KMS-11 (cell line): ENCODE results near the gene GRIA4.

ENCODE experiments used
- H2AFZ ChIP-seq: fragments of 200-600 bp; sonication (generic); 2 replicates; pipeline ENCODE4 v1.6.1; 2016; ENCODE audit warnings: antibody characterized with exemption, mixed run types, low read depth
- H3K27ac ChIP-seq: fragments of 200-600 bp; sonication (generic); 2 replicates; pipeline ENCODE4 v1.6.1; 2016; ENCODE audit warnings: mild to moderate bottlenecking, mixed run types
- H3K27me3 ChIP-seq: fragments of 200-600 bp; sonication (generic); 2 replicates; pipeline ENCODE4 v1.6.1; 2017; ENCODE audit warnings: mild to moderate bottlenecking, low read depth, mixed run types, moderate library complexity; ENCODE audit not compliant: insufficient read depth
- H3K36me3 ChIP-seq: fragments of 200-600 bp; sonication (generic); 2 replicates; pipeline ENCODE4 v1.6.1; 2017; ENCODE audit warnings: mild to moderate bottlenecking, mixed run types; ENCODE audit not compliant: insufficient read depth
- H3K4me1 ChIP-seq: fragments of 200-600 bp; sonication (generic); 2 replicates; pipeline ENCODE4 v1.6.1; 2016; ENCODE audit warnings: mild to moderate bottlenecking, low read depth, mixed run types; ENCODE audit not compliant: poor library complexity, severe bottlenecking
- H3K4me2 ChIP-seq: fragments of 200-600 bp; sonication (generic); 2 replicates; pipeline ENCODE4 v1.7.0; 2016; ENCODE audit warnings: mild to moderate bottlenecking, mixed run types
- H3K4me3 ChIP-seq: fragments of 200-600 bp; sonication (generic); IDR thresholded peaks from 2 replicates; pipeline ENCODE4 v1.6.1; 2017; ENCODE audit warnings: low read depth, low read length, mixed read lengths; ENCODE audit not compliant: insufficient read depth
- H3K79me2 ChIP-seq: fragments of 200-600 bp; sonication (generic); 2 replicates; pipeline ENCODE4 v1.6.1; 2016; ENCODE audit warnings: low read depth, mixed run types; ENCODE audit not compliant: insufficient read depth
- H3K9ac ChIP-seq: fragments of 200-600 bp; sonication (generic); 2 replicates; pipeline ENCODE4 v1.6.1; 2016; ENCODE audit warnings: mild to moderate bottlenecking, mixed run types
- H4K20me1 ChIP-seq: fragments of 200-600 bp; sonication (generic); 2 replicates; pipeline ENCODE4 v1.6.1; 2016; ENCODE audit warnings: mild to moderate bottlenecking, mixed run types; ENCODE audit not compliant: insufficient read depth
- TF ChIP-seq, protein P1 (sequence below): fragments of 200-600 bp; sonication (generic); conservative IDR thresholded peaks from 2 replicates; pipeline ENCODE4 v1.6.1; 2017; ENCODE audit warnings: low read depth, mild to moderate bottlenecking, antibody characterized with exemption, low read length, moderate library complexity, mixed read lengths

GRIA4 gene

DNA sequence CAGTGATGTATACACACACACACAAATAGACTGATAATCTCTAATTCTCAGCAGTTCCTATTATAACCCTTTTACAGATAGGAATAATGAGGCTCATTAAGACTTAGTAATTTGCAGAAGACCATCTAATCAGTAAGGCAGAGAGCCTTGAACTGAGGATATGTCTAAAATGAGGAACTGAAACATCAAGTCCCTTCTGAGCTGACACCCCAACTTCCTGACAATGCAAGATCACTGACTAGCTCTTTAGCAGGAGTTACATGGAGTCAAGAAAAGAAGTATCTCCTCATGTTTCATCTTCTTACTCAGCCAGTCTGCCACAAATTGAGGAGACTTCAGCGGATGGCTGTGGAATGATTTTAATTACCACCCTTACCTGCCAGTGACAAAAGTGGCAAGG, 219.2 kb downstream of the GRIA4 start:
- Histone ChIP-seq H3K27ac (no peak overlapping the region), H3K4me1 (no peaks in the 10 kb centered on the region), H3K36me3 (no peaks in the 10 kb centered on the region), H3K4me3 (no peak overlapping the region), H3K9ac (no peak overlapping the region), H2AFZ (no peak overlapping the region), H3K4me2 (no peak overlapping the region), H3K27me3 (no peaks in the 10 kb centered on the region), H3K79me2 (no peaks in the 10 kb centered on the region), H4K20me1 (no peaks in the 10 kb centered on the region)
- TF ChIP-seq, protein P1, sequence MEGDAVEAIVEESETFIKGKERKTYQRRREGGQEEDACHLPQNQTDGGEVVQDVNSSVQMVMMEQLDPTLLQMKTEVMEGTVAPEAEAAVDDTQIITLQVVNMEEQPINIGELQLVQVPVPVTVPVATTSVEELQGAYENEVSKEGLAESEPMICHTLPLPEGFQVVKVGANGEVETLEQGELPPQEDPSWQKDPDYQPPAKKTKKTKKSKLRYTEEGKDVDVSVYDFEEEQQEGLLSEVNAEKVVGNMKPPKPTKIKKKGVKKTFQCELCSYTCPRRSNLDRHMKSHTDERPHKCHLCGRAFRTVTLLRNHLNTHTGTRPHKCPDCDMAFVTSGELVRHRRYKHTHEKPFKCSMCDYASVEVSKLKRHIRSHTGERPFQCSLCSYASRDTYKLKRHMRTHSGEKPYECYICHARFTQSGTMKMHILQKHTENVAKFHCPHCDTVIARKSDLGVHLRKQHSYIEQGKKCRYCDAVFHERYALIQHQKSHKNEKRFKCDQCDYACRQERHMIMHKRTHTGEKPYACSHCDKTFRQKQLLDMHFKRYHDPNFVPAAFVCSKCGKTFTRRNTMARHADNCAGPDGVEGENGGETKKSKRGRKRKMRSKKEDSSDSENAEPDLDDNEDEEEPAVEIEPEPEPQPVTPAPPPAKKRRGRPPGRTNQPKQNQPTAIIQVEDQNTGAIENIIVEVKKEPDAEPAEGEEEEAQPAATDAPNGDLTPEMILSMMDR, result no peak

DNA sequence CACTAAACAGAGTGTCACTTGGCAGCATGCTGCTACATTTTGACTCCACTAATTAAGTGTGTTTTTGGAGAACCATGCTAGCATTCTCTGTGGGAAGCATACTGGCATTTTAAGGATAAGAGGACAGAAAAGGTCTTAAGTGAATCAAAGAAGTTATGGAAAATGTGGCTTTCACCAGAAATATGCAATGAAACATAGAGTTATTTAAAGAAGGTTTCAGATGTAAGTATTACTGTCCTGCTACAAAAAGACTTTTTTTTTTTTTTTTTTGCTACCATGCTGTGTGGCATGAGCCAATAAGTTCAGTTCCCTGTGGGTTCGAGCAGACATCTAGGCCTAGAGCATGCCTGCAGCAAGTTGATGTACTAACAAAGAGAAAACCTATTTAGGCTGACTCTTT, 224.6 kb downstream of the GRIA4 start:
- TF ChIP-seq, protein P1, result no peak
- no peaks in the 10 kb centered on the region for H3K27me3 ChIP-seq
- H3K4me3 ChIP-seq, result no peak overlapping the region
- no peaks in the 10 kb centered on the region for H4K20me1 ChIP-seq
- H2AFZ ChIP-seq, result no peak overlapping the region
- H3K27ac ChIP-seq, result no peak overlapping the region
- no peaks in the 10 kb centered on the region for H3K79me2 ChIP-seq
- no peaks in the 10 kb centered on the region for H3K4me1 ChIP-seq
- no peak overlapping the region for H3K9ac ChIP-seq
- H3K4me2 ChIP-seq, result no peak overlapping the region
- H3K36me3 ChIP-seq, result no peaks in the 10 kb centered on the region

DNA sequence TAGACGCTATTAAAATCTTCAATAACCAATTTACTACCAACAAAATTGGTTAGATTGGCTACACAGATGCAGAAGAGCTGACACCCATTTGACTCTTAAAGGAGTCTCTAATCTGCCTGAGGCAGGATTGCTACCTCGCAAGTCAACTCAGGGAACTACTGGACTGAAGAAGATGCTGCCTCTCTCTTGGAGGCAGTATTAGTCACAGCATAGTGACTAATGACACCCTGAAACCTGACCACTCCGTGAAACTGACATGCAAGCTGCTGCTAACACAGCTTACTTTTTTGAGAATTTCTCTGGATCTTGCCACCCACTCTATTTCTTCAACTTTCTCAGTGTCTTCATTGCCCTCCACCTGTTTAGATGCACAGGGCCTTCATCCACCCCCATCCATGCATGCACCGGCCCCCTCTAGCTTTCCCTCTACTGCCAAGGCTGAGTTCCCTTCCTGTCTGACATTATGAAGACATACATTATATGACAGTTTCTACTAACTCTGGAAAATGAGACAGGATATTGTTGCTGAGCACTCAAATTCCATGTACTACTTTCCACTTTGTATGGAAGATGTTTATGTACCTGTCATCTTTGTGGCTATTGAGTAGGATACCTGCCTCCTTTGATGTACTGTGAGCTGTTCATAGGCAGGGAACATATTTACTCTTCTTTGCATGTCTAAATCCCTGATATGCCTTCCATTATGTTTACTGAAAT, 229.0 kb downstream of the GRIA4 start:
- Histone ChIP-seq H3K27ac (no peak overlapping the region), H3K4me3 (no peak overlapping the region), H3K79me2 (no peaks in the 10 kb centered on the region), H3K9ac (no peak overlapping the region), H4K20me1 (no peaks in the 10 kb centered on the region), H3K27me3 (no peaks in the 10 kb centered on the region), H3K4me2 (no peak overlapping the region), H2AFZ (no peak overlapping the region), H3K36me3 (no peaks in the 10 kb centered on the region), H3K4me1 (no peaks in the 10 kb centered on the region)
- TF ChIP-seq, protein P1, result no peak

DNA sequence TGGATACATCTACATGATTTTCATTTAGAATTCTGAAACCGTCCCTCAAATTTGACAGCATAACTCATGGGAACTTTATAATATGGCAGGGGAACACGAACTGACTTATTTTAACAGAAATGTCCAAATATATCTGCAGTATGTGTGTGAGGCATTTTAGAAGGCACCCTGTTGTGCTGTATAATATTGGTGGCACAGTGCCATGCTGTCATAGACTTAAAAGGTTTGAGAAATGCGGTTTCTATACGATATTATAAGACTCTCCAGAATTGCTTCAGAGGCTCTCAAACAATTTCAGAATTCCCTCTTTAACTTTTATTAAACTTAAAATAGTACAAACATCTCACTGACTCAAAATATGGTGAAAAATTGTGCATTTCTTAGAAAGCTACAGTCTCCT, 230.5 kb downstream of the GRIA4 start:
- Histone ChIP-seq H3K9ac (no peak overlapping the region), H3K27ac (no peak overlapping the region), H3K4me3 (no peak overlapping the region), H3K4me2 (no peak overlapping the region), H4K20me1 (no peaks in the 10 kb centered on the region), H3K4me1 (no peaks in the 10 kb centered on the region), H3K27me3 (no peaks in the 10 kb centered on the region), H2AFZ (no peak overlapping the region), H3K79me2 (no peaks in the 10 kb centered on the region), H3K36me3 (no peaks in the 10 kb centered on the region)
- TF ChIP-seq, protein P1, result no peak
